Right ventricle myocardium inferior (tissue), 1 donor: Measurements from ENCODE around the gene DDC. TPM values are rescaled to one million over a fixed set of nuclear protein-coding genes. Genes with fewer than 3 reads are reported as not detected.
"Not testable (repeated sequence)": the region's sequence is repeated elsewhere in the genome, so short reads cannot be mapped to it uniquely, and the experiment has no call there.

ENCODE experiments used
- ATAC-seq: fragments of 200-7000 bp; cut with Tn5 transposase; one replicate; pipeline ENCODE4 v1.9.1; 2020; ENCODE audit warnings: mild to moderate bottlenecking, moderate library complexity
- DNase-seq: peaks from one replicate; pipeline ENCODE4 v3.0.0; 2021; ENCODE audit errors: missing footprints
- intact Hi-C: fragments of 100-400 bp; cut with DNase I; formaldehyde crosslinking; loops from one replicate; pipeline ENCODE4 v1.11.0; 2022
- total RNA-seq: library from RNA; stranded (reverse); fragmentation: NEBNext Ultra II Directional; extraction: Animal tissue kit (Norgen Biotek cat#: 25700); gene quantifications from one replicate; pipeline ENCODE4 v1.2.1, GENCODE V29; 2021
- donor health status: DM: no; HTN: yes; CAD: no; lungs with severe emphysema.

The DDC gene
- total RNA-seq, 1 donor from 2014 or later: not detected

- no peak for DNase-seq
- no peak for ATAC-seq
- intact Hi-C loops: no loop called here
Measured at GRCh38 chr7:50534690-50535290, 30.4 kb downstream of the DDC start.

GRCh38 chr7:50533866-50534265 is 31.3 kb downstream of the DDC start:
- intact Hi-C loops: no loop called here
- DNase-seq (no peak), ATAC-seq (no peak)

GRCh38 chr7:50531928-50532327 is 33.3 kb downstream of the DDC start:
- no peak for DNase-seq
- ATAC-seq: no peak
- intact Hi-C loops: no loop called here

- ATAC-seq (no peak), DNase-seq (no peak)
- intact Hi-C loops: no loop called here
Measured at GRCh38 chr7:50531401-50531911, 33.7 kb downstream of the DDC start.

- intact Hi-C loops: no loop called here
- ATAC-seq: no peak
- DNase-seq: no peak
Measured at GRCh38 chr7:50530766-50531165, 34.4 kb downstream of the DDC start.

GRCh38 chr7:50529093-50529862 is 35.9 kb downstream of the DDC start:
- no peak for DNase-seq
- no peak for ATAC-seq

GRCh38 chr7:50528266-50529092 is 36.7 kb downstream of the DDC start:
- no peak for ATAC-seq
- DNase-seq: peak; percentile 41
- intact Hi-C loops: no loop called here

More at GRCh38 chr7:50529093-50529862, 35.9 kb downstream of the DDC start:
- intact Hi-C loops: no loop called here

GRCh38 chr7:50519350-50519749 is 45.9 kb downstream of the DDC start:
- ATAC-seq, intact Hi-C loops: not testable (repeated sequence)

GRCh38 chr7:50513166-50513871 is 51.9 kb downstream of the DDC start:
- ATAC-seq (no peak), DNase-seq (no peak)

More at GRCh38 chr7:50519350-50519749, 45.9 kb downstream of the DDC start:
- DNase-seq: not testable (repeated sequence)

GRCh38 chr7:50512384-50512783 is 52.8 kb downstream of the DDC start:
- no peak for ATAC-seq
- intact Hi-C loops: no loop called here

More at GRCh38 chr7:50513166-50513871, 51.9 kb downstream of the DDC start:
- intact Hi-C loops: no loop called here

GRCh38 chr7:50509459-50509858 is 55.7 kb downstream of the DDC start:
- DNase-seq (no peak), ATAC-seq (no peak)
- intact Hi-C loops: no loop called here

More at GRCh38 chr7:50512384-50512783, 52.8 kb downstream of the DDC start:
- DNase-seq: no peak

- intact Hi-C loops: no loop called here
- ATAC-seq (peak; percentile 8), DNase-seq (no peak)
Measured at GRCh38 chr7:50508471-50508943, 56.7 kb downstream of the DDC start.

GRCh38 chr7:50507898-50508470 is 57.2 kb downstream of the DDC start:
- DNase-seq (no peak), ATAC-seq (peak; percentile 24)
- intact Hi-C loops: no loop called here

GRCh38 chr7:50505553-50506210 is 59.5 kb downstream of the DDC start:
- DNase-seq (no peak), ATAC-seq (no peak)
- intact Hi-C loops: no loop called here

GRCh38 chr7:50504646-50505546 is 60.3 kb downstream of the DDC start:
- ATAC-seq (no peak), DNase-seq (no peak)
- intact Hi-C loops: no loop called here

- intact Hi-C loops: loop anchor here (1.0 to 2.0 kb wide), 2 partner anchors 34 to 168 kb away; no protein-coding TSS in a partner anchor
- DNase-seq (no peak), ATAC-seq (peak; percentile 64)
Measured at GRCh38 chr7:50502947-50503346, 62.3 kb downstream of the DDC start.
